OCI-LY3 (cell line): Measurements from ENCODE around the gene MFSD11.

Experiments
- H2AFZ ChIP-seq: fragments of 200-600, 300-600 bp; shearing (Covaris generic); 2 replicates; pipeline ENCODE4 v1.6.0; 2014; ENCODE audit warnings: antibody characterized with exemption, low read depth, low read length
- H3K27ac ChIP-seq: fragments of 200-600, 300-600 bp; sonication (generic); 2 replicates; pipeline ENCODE4 v1.5.1; 2014; ENCODE audit warnings: mild to moderate bottlenecking, low read length, moderate library complexity, mixed read lengths
- H3K27me3 ChIP-seq: fragments of 200-600, 300-600 bp; sonication (generic); 2 replicates; pipeline ENCODE4 v1.6.1; 2014; ENCODE audit warnings: low read depth, low read length, mixed read lengths
- H3K36me3 ChIP-seq: fragments of 200-600, 300-600 bp; sonication (generic); replicated peaks from 2 replicates; pipeline ENCODE3; 2014; ENCODE audit warnings: low read depth, low read length, mixed read lengths
- H3K4me1 ChIP-seq: fragments of 300-600, 200-600 bp; sonication (generic); 2 replicates; pipeline ENCODE4 v1.6.1; 2014; ENCODE audit warnings: low read length, mixed read lengths
- H3K4me2 ChIP-seq: fragments of 200-600, 300-600 bp; sonication (generic); 2 replicates; pipeline ENCODE4 v1.6.1; 2014; ENCODE audit warnings: low read length, mixed read lengths
- H3K4me3 ChIP-seq: fragments of 300-600, 200-600 bp; sonication (generic); 2 replicates; pipeline ENCODE4 v1.5.1; 2014; ENCODE audit warnings: antibody characterized with exemption, mild to moderate bottlenecking, low read length, moderate library complexity
- H3K79me2 ChIP-seq: fragments of 300-600, 200-600 bp; shearing (Covaris generic); 2 replicates; pipeline ENCODE4 v1.6.1; 2014; ENCODE audit warnings: mild to moderate bottlenecking, low read length, mixed read lengths
- H3K9ac ChIP-seq: fragments of 300-600, 200-600 bp; shearing (Covaris generic); 2 replicates; pipeline ENCODE4 v1.6.0; 2014; ENCODE audit warnings: mild to moderate bottlenecking, low read length, moderate library complexity
- H3K9me3 ChIP-seq: fragments of 200-600, 300-600 bp; shearing (Covaris generic); 2 replicates; pipeline ENCODE4 v1.6.1; 2014; ENCODE audit warnings: low read length, mixed read lengths; ENCODE audit not compliant: insufficient read depth
- H4K20me1 ChIP-seq: fragments of 200-600, 300-600 bp; sonication (generic); 2 replicates; pipeline ENCODE4 v1.6.1; 2016; ENCODE audit warnings: low read length, mixed read lengths; ENCODE audit not compliant: insufficient read depth
- EZH2phosphoT487 ChIP-seq: fragments of 200-600 bp; shearing (Covaris generic); IDR thresholded peaks from 2 replicates; pipeline ENCODE4 v1.6.1; 2018; ENCODE audit warnings: antibody characterized with exemption, mixed run types, low read depth
- TF ChIP-seq, protein P1 (sequence below): fragments of 200-600, 300-600 bp; sonication (generic); IDR thresholded peaks from 2 replicates; pipeline ENCODE4 v1.5.1; 2014; ENCODE audit warnings: antibody characterized with exemption, low read length, low read depth

MFSD11 gene

DNA sequence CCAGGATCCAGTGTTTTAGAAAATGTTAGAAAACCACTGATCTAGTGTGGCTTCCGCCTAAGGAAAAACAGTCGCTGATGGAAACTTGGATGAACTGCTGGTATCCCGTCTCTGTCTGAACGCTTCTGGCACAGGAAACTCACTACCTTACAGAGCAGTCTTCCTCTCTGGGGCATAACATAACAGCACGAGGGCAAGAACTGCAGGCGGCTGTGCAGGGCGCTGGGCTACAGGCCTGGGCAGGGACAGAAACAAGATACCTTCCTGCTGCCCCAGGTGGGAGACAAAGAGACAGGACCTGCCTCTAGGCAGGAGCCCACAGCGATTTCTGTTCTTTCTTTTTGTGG, 37.7 kb upstream of the MFSD11 start:
- Histone ChIP-seq H3K4me2 (peak overlapping the region; percentile 61), H3K9me3 (no peaks in the 10 kb centered on the region), H3K36me3 (no peaks in the 10 kb centered on the region), H3K79me2 (no peaks in the 10 kb centered on the region), H3K4me3 (peak overlapping the region; percentile 30), H3K4me1 (peaks cover 38% of the 10 kb centered on the region), H3K9ac (peak overlapping the region; percentile 35; the same call in 1 of the 2 replicates), H3K27ac (no peak overlapping the region; the same call in 1 of the 2 replicates), H3K27me3 (peaks cover 4% of the 10 kb centered on the region; the same call in 1 of the 2 replicates), H2AFZ (peak overlapping the region; percentile 58; the same call in 1 of the 2 replicates), H4K20me1 (no peaks in the 10 kb centered on the region)
- TF ChIP-seq, protein P1, sequence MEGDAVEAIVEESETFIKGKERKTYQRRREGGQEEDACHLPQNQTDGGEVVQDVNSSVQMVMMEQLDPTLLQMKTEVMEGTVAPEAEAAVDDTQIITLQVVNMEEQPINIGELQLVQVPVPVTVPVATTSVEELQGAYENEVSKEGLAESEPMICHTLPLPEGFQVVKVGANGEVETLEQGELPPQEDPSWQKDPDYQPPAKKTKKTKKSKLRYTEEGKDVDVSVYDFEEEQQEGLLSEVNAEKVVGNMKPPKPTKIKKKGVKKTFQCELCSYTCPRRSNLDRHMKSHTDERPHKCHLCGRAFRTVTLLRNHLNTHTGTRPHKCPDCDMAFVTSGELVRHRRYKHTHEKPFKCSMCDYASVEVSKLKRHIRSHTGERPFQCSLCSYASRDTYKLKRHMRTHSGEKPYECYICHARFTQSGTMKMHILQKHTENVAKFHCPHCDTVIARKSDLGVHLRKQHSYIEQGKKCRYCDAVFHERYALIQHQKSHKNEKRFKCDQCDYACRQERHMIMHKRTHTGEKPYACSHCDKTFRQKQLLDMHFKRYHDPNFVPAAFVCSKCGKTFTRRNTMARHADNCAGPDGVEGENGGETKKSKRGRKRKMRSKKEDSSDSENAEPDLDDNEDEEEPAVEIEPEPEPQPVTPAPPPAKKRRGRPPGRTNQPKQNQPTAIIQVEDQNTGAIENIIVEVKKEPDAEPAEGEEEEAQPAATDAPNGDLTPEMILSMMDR = no peak
- TF ChIP-seq EZH2phosphoT487 = no peak

DNA sequence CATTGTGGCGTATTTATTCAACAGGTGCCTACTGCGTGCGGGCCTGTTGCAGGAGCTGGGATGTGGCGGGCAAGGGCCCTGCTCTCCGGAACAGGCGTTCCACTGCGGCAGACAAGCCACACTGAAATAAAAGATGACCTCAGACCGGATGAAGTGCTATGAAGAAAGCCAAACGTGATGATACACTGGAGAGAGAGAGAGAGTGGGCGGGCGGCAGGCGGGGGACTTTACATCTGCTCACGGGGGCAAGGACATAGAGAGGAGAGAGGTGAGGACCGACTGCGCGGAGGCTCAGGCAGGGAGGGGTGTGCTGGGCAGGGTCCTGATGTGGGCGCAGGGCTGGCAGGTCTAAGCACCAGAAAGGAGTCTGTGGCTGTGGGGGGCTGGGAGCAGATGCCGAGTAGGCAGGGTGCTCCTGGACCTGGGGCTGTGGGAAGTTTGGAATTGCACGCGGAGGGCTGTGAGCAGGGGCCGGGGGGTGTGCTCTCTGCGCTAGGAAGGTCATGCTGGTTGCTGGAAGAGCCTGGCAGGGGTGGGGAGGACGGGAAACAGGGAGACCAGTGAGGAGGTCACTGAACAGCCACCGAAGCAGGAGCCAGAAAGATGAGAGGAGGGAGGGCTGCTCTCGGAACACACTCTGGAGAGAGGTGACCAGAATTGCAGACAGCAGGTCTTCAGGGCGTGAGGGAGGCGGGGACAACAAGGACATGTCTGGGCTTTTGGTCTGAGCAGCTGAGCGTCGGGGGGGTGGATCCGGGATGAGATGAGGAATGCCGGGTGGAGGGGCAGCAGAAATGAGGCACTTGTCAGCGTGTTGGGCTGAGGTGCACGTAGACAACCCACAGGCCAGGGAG, 37.1 kb upstream of the MFSD11 start:
- Histone ChIP-seq H3K27me3 (peaks cover 4% of the 10 kb centered on the region; the same call in 1 of the 2 replicates), H3K79me2 (no peaks in the 10 kb centered on the region), H3K4me1 (peaks cover 37% of the 10 kb centered on the region), H3K4me2 (peak overlapping the region; percentile 61), H3K9ac (peak overlapping the region; percentile 35; the same call in 1 of the 2 replicates), H2AFZ (peak overlapping the region; percentile 58; the same call in 1 of the 2 replicates), H4K20me1 (no peaks in the 10 kb centered on the region), H3K9me3 (no peaks in the 10 kb centered on the region), H3K36me3 (no peaks in the 10 kb centered on the region), H3K4me3 (peak overlapping the region; percentile 30), H3K27ac (no peak overlapping the region; the same call in 1 of the 2 replicates)
- TF ChIP-seq EZH2phosphoT487 = no peak
- TF ChIP-seq, protein P1 = no peak

DNA sequence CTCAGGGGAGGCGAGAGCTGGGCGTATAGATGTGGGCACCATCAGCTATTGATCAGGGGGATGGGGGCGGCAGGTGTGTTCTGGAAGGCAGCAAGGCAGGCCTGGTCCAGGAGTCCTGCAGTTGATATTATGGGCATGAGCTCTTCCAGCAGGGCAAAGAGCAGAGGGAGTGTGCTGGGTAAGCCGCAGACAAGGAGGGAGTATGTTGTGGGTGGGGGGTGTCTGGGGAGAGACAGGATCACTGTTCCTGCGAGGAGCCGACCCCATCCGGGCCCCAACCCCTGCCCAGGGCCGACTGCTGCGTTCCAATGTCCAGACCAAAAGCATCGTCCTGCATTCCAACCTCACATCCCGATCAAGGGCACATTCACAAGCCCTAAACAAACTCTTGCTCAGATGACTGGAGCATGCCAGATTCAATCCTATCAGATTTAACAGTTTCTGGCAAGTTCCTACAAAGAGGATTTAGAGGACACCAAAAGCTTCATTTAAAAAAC, 36.4 kb upstream of the MFSD11 start:
- no peak overlapping the region for H3K4me3 ChIP-seq
- H2AFZ ChIP-seq = no peak overlapping the region
- no peaks in the 10 kb centered on the region for H4K20me1 ChIP-seq
- H3K4me2 ChIP-seq = no peak overlapping the region
- no peaks in the 10 kb centered on the region for H3K9me3 ChIP-seq
- H3K27me3 ChIP-seq = peaks cover 4% of the 10 kb centered on the region; the same call in 1 of the 2 replicates
- H3K36me3 ChIP-seq = no peaks in the 10 kb centered on the region
- TF ChIP-seq, protein P1 = no peak
- no peak for TF ChIP-seq EZH2phosphoT487
- peaks cover 30% of the 10 kb centered on the region for H3K4me1 ChIP-seq
- H3K27ac ChIP-seq = no peak overlapping the region
- no peaks in the 10 kb centered on the region for H3K79me2 ChIP-seq
- H3K9ac ChIP-seq = no peak overlapping the region

DNA sequence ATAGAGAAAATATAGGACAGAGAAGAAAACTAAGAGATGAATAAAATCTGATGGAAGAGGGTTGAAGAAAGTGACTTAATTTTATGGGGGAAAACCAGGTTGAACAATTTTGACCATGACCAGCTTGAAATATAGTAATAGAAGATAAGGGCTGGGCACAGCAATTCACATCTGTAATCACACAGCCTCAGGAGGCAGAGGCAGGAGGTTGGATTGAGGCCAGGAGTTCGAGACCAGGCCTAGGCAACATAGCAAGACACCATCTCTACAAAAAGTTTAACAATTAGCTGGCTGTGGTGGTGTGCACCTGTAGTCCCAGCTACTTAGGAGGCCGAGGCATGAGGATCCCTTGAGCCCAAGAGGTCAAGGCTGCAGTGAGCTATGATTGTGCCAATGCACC, 35.8 kb upstream of the MFSD11 start:
- Histone ChIP-seq H4K20me1 (no peaks in the 10 kb centered on the region), H3K4me2 (no peak overlapping the region), H3K4me1 (peaks cover 25% of the 10 kb centered on the region), H2AFZ (no peak overlapping the region), H3K27me3 (peaks cover 4% of the 10 kb centered on the region; the same call in 1 of the 2 replicates), H3K4me3 (no peak overlapping the region), H3K79me2 (no peaks in the 10 kb centered on the region), H3K9me3 (no peaks in the 10 kb centered on the region), H3K27ac (no peak overlapping the region), H3K36me3 (no peaks in the 10 kb centered on the region), H3K9ac (no peak overlapping the region)
- no peak for TF ChIP-seq EZH2phosphoT487
- TF ChIP-seq, protein P1 = no peak
